ENCODE results near the gene NDUFS5.
"Not testable (repeated sequence)": the region's sequence is repeated elsewhere in the genome, so short reads cannot be mapped to it uniquely, and the experiment has no call there.

- TF ChIP-seq CTCF (IDR thresholded peaks at IDR 0.05; ENCODE audit: low read depth, low read length); EZH2phosphoT487 (IDR thresholded peaks at IDR 0.05; ENCODE audit: low read depth): not testable (repeated sequence)
Measured at GRCh38 chr1:38977399-38978244, 48.5 kb upstream of the NDUFS5 start.

All from OCI-LY3 (cell line).